Activated CD4-positive, alpha-beta T cell treated with anti-CD3 and anti-CD28 coated beads for 48 hours (primary cell): ENCODE measurements around the gene P3H4.

ENCODE experiments used
- DNase-seq: peaks from one replicate; pipeline ENCODE4 v3.0.0-alpha.2; 2020

The P3H4 gene

GRCh38 chr17:41818024-41818423, 6.3 kb upstream of the P3H4 start:
- no peak for DNase-seq

- no peak for DNase-seq
These were observed 5.0 kb upstream of the P3H4 start for GRCh38 chr17:41816637-41817320.

- no peak for DNase-seq
These were observed 2.4 kb upstream of the P3H4 start for GRCh38 chr17:41814195-41814594.

- DNase-seq, result no peak
These were observed 2.0 kb upstream of the P3H4 start for GRCh38 chr17:41813699-41814124.

GRCh38 chr17:41813152-41813680, 1.5 kb upstream of the P3H4 start:
- DNase-seq, result no peak

- DNase-seq, result peak; percentile 45
These were observed 817 bp upstream of the P3H4 start, which contains the start of gene FKBP10 for GRCh38 chr17:41812381-41813151. Gene FKBP10, plus strand, starts transcription at chr17:41813004. Its CDS starts 31 bp downstream, at chr17:41813035.

GRCh38 chr17:41810659-41811548, 845 bp downstream of the P3H4 start:
- no peak for DNase-seq

- no peak for DNase-seq
These were observed 4.9 kb downstream of the P3H4 start for GRCh38 chr17:41806685-41807445.

- no peak for DNase-seq
These were observed 8.4 kb downstream of the P3H4 start for GRCh38 chr17:41803049-41804020.

GRCh38 chr17:41801374-41802271, 10.1 kb downstream of the P3H4 start:
- DNase-seq, result peak; percentile 82

GRCh38 chr17:41800601-41801373, 11.0 kb downstream of the P3H4 start:
- no peak for DNase-seq

GRCh38 chr17:41799366-41799765, 12.4 kb downstream of the P3H4 start:
- no peak for DNase-seq

- DNase-seq, result no peak
These were observed 14.4 kb downstream of the P3H4 start for GRCh38 chr17:41797377-41797776.

GRCh38 chr17:41796121-41796895, 15.4 kb downstream of the P3H4 start:
- no peak for DNase-seq

- DNase-seq, result no peak
These were observed 17.2 kb downstream of the P3H4 start for GRCh38 chr17:41794540-41794975.

- no peak for DNase-seq
These were observed 17.8 kb downstream of the P3H4 start for GRCh38 chr17:41793784-41794539.
